ENCODE measurements around the gene ART5. TPM values are rescaled to one million over a fixed set of nuclear protein-coding genes. Genes with fewer than 3 reads are reported as not detected.
A peak's percentile ranks its signal among the peaks of the same experiment; 100 is the strongest.

ART5 gene
- total and polyA plus RNA-seq, 9 of the 15 experiments (the other 6 are each of a cell fraction or from before 2014, with no cell fraction given) = 0.08 to 0.59 (median 0.33) TPM

DNA sequence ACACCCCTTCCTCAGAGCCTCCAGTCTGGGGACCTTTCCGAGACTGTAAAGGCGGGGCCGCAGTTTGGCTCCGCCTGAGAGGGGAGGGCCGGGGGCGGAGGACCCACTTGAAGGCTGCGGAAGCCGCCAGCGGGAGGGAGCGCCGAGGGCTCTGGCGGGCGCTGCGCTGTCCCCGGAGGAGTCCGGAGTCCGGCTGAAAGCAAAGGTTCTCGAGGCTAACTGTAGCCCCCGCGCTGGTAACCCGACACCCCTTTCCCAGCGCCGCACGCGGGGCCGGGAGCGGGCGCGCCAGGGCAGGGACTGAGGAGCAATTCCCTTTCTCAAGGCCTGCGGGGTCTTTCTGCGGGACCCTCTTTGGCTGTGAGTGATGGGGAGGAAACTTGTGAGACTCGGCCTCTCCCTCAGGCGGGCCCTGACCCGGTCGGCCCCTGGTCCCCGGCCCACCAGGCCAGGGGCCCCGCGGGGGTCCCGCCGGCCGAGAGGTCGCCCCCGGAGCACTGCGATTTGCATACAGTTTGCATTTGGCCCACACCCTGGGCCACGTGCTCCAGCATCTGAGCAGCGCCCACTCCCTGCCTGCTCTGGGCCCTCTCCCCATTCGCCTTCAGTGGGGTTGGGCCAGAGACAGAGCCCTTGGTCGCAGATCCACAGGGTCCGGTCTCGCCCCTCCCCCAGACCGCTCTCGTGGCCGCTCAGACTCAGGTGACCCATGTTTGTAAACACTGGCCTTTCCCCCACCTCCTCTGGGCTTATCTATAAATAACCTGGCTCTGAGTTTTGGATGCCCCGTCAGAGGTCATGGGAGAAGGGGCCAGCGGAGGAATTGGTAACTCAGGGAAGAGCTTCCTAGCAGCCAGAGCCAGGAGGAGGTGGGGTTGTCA, 519 bp upstream of the ART5 start (continued):
- TF ChIP-seq TAF1 (IDR thresholded peaks at IDR 0.05; ENCODE audit: control insufficient read depth, extremely low read depth, insufficient read depth, low read length, severe bottlenecking) = peak; percentile 24
- TF ChIP-seq ZNF696 (CRISPR knock-in tag; conservative IDR thresholded peaks at IDR 0.05) = no peak
- peak; percentile 88 for TF ChIP-seq POLR2G (IDR thresholded peaks at IDR 0.05; ENCODE audit: low read depth, low read length)
- peak; percentile 77; the same call in 1 of the 2 replicates for TF ChIP-seq EP400 (IDR thresholded peaks at IDR 0.05)
- no peak for TF ChIP-seq CCAR2 (IDR thresholded peaks at IDR 0.05; ENCODE audit: low read depth, low read length)
- TF ChIP-seq, protein P1, sequence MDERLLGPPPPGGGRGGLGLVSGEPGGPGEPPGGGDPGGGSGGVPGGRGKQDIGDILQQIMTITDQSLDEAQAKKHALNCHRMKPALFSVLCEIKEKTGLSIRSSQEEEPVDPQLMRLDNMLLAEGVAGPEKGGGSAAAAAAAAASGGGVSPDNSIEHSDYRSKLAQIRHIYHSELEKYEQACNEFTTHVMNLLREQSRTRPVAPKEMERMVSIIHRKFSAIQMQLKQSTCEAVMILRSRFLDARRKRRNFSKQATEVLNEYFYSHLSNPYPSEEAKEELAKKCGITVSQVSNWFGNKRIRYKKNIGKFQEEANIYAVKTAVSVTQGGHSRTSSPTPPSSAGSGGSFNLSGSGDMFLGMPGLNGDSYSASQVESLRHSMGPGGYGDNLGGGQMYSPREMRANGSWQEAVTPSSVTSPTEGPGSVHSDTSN (CRISPR knock-in tag; IDR thresholded peaks at IDR 0.05; ENCODE audit: low read depth) = no peak
- TF ChIP-seq, protein P1 (tag; conservative IDR thresholded peaks at IDR 0.05; ENCODE audit: low read depth) = no peak
- TF ChIP-seq TBL1XR1 (IDR thresholded peaks at IDR 0.05; ENCODE audit: low read length in 2 of 2) = no peak
- no peak for TF ChIP-seq JUNB (CRISPR knock-in tag; conservative IDR thresholded peaks at IDR 0.05)
- TF ChIP-seq, protein P2, sequence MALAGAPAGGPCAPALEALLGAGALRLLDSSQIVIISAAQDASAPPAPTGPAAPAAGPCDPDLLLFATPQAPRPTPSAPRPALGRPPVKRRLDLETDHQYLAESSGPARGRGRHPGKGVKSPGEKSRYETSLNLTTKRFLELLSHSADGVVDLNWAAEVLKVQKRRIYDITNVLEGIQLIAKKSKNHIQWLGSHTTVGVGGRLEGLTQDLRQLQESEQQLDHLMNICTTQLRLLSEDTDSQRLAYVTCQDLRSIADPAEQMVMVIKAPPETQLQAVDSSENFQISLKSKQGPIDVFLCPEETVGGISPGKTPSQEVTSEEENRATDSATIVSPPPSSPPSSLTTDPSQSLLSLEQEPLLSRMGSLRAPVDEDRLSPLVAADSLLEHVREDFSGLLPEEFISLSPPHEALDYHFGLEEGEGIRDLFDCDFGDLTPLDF (CRISPR knock-in tag; IDR thresholded peaks at IDR 0.05) = no peak
- no peak for TF ChIP-seq ZNF830 (CRISPR knock-in tag; IDR thresholded peaks at IDR 0.05)
- TF ChIP-seq PHF8 (IDR thresholded peaks at IDR 0.05; ENCODE audit: borderline replicate concordance, low read length) = peak; percentile 46; the same call in 1 of the 2 replicates
- no peak for TF ChIP-seq ZNF184 (CRISPR knock-in tag; IDR thresholded peaks at IDR 0.05)
- TF ChIP-seq IFI16 (CRISPR knock-in tag; IDR thresholded peaks at IDR 0.05) = no peak
- peak; percentile 54; the same call in 1 of the 2 replicates for TF ChIP-seq ATF7 (IDR thresholded peaks at IDR 0.05)
- no peak for TF ChIP-seq ZFP30 (CRISPR knock-in tag; IDR thresholded peaks at IDR 0.05; ENCODE audit: borderline replicate concordance)
- no peak for TF ChIP-seq TRIM28 (IDR thresholded peaks at IDR 0.05)
- TF ChIP-seq SP1 (CRISPR knock-in tag; IDR thresholded peaks at IDR 0.05) = peak; percentile 89
- no peak for TF ChIP-seq KAT2B (IDR thresholded peaks at IDR 0.05; ENCODE audit: low read depth, low read length)
- TF ChIP-seq KAT7 (CRISPR knock-in tag; IDR thresholded peaks at IDR 0.05; ENCODE audit: borderline replicate concordance) = no peak
- TF ChIP-seq, protein P3, sequence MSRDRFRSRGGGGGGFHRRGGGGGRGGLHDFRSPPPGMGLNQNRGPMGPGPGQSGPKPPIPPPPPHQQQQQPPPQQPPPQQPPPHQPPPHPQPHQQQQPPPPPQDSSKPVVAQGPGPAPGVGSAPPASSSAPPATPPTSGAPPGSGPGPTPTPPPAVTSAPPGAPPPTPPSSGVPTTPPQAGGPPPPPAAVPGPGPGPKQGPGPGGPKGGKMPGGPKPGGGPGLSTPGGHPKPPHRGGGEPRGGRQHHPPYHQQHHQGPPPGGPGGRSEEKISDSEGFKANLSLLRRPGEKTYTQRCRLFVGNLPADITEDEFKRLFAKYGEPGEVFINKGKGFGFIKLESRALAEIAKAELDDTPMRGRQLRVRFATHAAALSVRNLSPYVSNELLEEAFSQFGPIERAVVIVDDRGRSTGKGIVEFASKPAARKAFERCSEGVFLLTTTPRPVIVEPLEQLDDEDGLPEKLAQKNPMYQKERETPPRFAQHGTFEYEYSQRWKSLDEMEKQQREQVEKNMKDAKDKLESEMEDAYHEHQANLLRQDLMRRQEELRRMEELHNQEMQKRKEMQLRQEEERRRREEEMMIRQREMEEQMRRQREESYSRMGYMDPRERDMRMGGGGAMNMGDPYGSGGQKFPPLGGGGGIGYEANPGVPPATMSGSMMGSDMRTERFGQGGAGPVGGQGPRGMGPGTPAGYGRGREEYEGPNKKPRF (IDR thresholded peaks at IDR 0.05; ENCODE audit: low read depth, low read length) = no peak
- TF ChIP-seq HNRNPUL1 (IDR thresholded peaks at IDR 0.05; ENCODE audit: low read length) = no peak
- no peak for TF ChIP-seq NBN (IDR thresholded peaks at IDR 0.05; ENCODE audit: low read depth)
